Placental epithelial cell (primary cell): ENCODE data around the gene MPRIP. TPM values are rescaled to one million over a fixed set of nuclear protein-coding genes. Genes with fewer than 3 reads are reported as not detected.

Source experiments
- small RNA-seq: library from RNA; depleted of rRNA; stranded (forward); fragments of <200 nt; gene quantifications from one replicate; pipeline ENCODE3, GENCODE V24; 2012
- total RNA-seq: library from RNA; depleted of rRNA; stranded (reverse); fragments of >200 nt; gene quantifications from 2 replicates; pipeline ENCODE4 v1.2.3, GENCODE V29; 2012

Gene MPRIP, protein sequence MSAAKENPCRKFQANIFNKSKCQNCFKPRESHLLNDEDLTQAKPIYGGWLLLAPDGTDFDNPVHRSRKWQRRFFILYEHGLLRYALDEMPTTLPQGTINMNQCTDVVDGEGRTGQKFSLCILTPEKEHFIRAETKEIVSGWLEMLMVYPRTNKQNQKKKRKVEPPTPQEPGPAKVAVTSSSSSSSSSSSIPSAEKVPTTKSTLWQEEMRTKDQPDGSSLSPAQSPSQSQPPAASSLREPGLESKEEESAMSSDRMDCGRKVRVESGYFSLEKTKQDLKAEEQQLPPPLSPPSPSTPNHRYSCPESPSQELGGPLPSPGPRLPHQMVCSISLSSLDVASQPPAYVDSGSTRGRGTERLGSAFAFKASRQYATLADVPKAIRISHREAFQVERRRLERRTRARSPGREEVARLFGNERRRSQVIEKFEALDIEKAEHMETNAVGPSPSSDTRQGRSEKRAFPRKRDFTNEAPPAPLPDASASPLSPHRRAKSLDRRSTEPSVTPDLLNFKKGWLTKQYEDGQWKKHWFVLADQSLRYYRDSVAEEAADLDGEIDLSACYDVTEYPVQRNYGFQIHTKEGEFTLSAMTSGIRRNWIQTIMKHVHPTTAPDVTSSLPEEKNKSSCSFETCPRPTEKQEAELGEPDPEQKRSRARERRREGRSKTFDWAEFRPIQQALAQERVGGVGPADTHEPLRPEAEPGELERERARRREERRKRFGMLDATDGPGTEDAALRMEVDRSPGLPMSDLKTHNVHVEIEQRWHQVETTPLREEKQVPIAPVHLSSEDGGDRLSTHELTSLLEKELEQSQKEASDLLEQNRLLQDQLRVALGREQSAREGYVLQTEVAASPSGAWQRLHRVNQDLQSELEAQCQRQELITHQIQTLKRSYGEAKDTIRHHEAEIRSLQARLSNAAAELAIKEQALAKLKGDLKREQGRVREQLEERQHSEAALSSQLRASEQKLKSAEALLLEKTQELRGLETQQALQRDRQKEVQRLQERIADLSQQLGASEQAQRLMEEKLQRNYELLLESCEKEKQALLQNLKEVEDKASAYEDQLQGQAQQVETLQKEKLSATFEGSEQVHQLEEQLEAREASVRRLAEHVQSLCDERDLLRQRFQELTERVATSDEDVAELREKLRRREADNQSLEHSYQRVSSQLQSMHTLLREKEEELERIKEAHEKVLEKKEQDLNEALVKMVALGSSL (N-terminal part only)
- total RNA-seq, result 268 and 290 TPM in 2 replicates

GRCh38 chr17:17042384-17042736 lies at the start of gene MPRIP:
TSS of gene MPRIP (plus strand) at chr17:17042457. CDS start at chr17:17042849, 392 bp downstream.

GRCh38 chr17:17206124-17206912 lies 164.1 kb downstream of the MPRIP start, which contains the start of gene PLD6:
TSS of gene PLD6 (minus strand) at chr17:17206333. CDS start at chr17:17206286, 47 bp downstream.

DNA sequence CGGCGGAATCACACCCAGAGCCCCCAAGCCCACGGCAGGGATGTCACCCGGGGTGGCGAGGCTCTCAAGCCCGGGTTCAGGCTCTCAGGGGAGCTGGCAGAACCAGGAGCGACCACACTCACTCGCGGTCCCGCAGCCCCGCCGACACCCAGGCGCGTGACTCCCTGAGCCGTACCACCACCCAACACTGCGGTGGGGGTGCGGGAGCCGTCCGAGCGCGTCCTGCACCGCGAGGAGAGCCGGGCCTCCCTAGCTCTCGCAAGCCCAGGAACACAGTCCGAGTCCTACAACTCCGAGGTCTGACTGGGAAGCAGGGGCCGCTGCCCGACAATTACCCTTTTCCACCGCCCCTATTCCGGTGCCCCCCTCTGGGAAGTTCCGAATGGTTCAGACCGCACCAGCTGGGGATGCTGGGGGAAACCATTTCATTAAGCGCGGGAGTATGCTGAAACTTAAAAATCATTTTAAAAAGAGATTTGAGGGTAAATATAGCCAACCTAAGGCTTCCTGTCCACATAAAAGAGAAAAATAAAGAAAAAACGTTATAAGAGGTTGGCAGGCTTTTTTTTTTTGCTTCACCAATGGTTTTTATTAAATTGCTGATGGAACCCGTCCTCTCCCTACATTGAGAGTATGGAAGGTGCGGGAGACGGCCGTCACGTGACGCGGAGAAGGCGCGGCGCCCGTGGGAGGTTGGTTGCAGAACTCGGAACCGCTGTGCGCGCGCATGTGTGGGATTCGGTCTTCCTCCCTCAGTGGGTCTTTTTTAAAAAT lies 195.0 kb downstream of the MPRIP start, which contains the start of gene FLCN:
TSS of gene FLCN (minus strand) at position 143 of the 774 bp plus-strand sequence. CDS start 9,031 bp downstream, outside the sequence.

Small RNA genes within 50 kb of the gene (small RNA-seq; reads per million reads assigned to genes)
- 0.12 reads per million for gene RNU6-767P

Other genes starting within 250 kb of the MPRIP start
- not detected in 2 replicates for gene TNFRSF13B, start 70.3 kb upstream of the MPRIP start, total RNA-seq
- gene PLD6, start 163.9 kb downstream of the MPRIP start, total RNA-seq, result 0.39 and 1.6 TPM in 2 replicates
- 55.7 and 57.5 TPM in 2 replicates for gene FLCN, start 194.7 kb downstream of the MPRIP start, total RNA-seq
- gene COPS3, start 238.8 kb downstream of the MPRIP start, total RNA-seq, result 47.5 and 82.9 TPM in 2 replicates